ENCODE measurements around the gene RNF4. TPM values are rescaled to one million over a fixed set of nuclear protein-coding genes. Genes with fewer than 3 reads are reported as not detected.

The RNF4 gene
- total and polyA plus RNA-seq, 2 experiments from 2014 or later: 63.1 to 66.5 TPM

DNA sequence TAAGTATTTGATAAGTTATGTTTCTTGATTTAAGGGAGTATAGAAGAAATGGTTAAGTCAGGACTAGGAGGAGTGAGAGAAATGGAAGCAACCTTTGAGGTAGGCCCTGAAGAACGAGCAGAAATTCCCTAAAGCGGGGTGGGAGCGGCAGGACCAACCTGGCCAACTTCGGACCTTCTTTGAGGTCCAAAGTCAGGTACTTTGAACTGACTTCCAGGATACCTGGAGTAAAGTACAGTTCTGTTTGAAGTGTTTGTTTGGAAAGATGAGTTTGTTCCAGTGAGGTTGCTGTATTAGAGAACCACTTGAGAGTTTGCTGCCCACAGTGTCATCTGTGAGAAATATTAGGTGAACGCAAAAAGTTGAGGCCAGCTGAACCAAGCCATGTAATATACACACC is 11.7 kb downstream of the RNF4 start:
- no peak overlapping the region for H2AFZ ChIP-seq
- TF ChIP-seq EZH2phosphoT487 (IDR thresholded peaks at IDR 0.05; ENCODE audit: insufficient read depth, low read depth): no peak
- no peak for TF ChIP-seq EZH2 (IDR thresholded peaks at IDR 0.05; ENCODE audit: insufficient read depth, poor library complexity, severe bottlenecking)
- no peaks in the 10 kb centered on the region for H3K9me3 ChIP-seq (ENCODE audit: low read depth)
- H3F3A ChIP-seq (ENCODE audit: insufficient read depth): peaks cover 17% of the 10 kb centered on the region; the same call in 1 of the 2 replicates
- H3K9me2 ChIP-seq (ENCODE audit: insufficient read depth): no peaks in the 10 kb centered on the region
- no peak overlapping the region for H3K4me3 ChIP-seq
- 83 to 84% methylated on average over 5 of the region's 5 CpGs for WGBS, 2 experiments (ENCODE audit: low coverage in 1 of 2, low lambda C conversion rate in 2 of 2, missing lambda C conversion rate in 2 of 2)
- no peaks in the 10 kb centered on the region for H3K27me3 ChIP-seq (replicated peaks; ENCODE audit: insufficient read depth)
- no peaks in the 10 kb centered on the region for H3K36me3 ChIP-seq (ENCODE audit: low read depth)
- H4K20me1 ChIP-seq (ENCODE audit: insufficient read depth): peaks cover 58% of the 10 kb centered on the region
- in situ Hi-C loops (cut with MboI): no loop called here
- H3K4me1 ChIP-seq (ENCODE audit: insufficient read depth): peaks cover 41% of the 10 kb centered on the region
- H3K9ac ChIP-seq: no peak overlapping the region
- H3K4me2 ChIP-seq (ENCODE audit: unreplicated experiment): no peak overlapping the region
- DNase-seq: no peak
- H3K27ac ChIP-seq: no peak overlapping the region
- H3K79me2 ChIP-seq (ENCODE audit: insufficient read depth): peaks cover 100% of the 10 kb centered on the region

DNA sequence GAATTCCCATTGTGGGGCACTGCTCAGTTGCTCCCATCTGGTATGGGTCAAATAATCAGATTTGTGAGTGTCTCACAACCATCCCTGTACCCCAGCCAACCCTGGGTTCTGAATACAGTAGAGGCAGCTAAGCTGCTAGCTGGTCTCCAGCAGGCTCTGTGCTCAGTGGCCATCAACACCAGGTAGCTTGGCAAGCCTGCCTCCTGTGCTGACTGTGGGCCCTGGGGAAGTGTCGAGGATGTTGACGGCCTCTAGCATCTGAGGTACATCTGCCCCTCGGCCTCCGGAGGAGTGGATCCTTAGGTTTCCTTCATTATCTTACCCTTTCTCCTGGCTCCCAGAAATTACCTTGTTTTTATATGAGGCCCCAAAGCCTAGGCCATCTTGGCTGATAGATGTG is 13.3 kb downstream of the RNF4 start:
- TF ChIP-seq EZH2 (IDR thresholded peaks at IDR 0.05; ENCODE audit: insufficient read depth, poor library complexity, severe bottlenecking): no peak
- no peak for TF ChIP-seq EZH2phosphoT487 (IDR thresholded peaks at IDR 0.05; ENCODE audit: insufficient read depth, low read depth)
- peaks cover 23% of the 10 kb centered on the region; the same call in 1 of the 2 replicates for H3F3A ChIP-seq (ENCODE audit: insufficient read depth)
- peaks cover 100% of the 10 kb centered on the region for H3K79me2 ChIP-seq (ENCODE audit: insufficient read depth)
- no peak overlapping the region for H3K4me3 ChIP-seq
- DNase-seq: no peak
- H3K9me2 ChIP-seq (ENCODE audit: insufficient read depth): no peaks in the 10 kb centered on the region
- H3K4me1 ChIP-seq (ENCODE audit: insufficient read depth): peaks cover 41% of the 10 kb centered on the region
- no peaks in the 10 kb centered on the region for H3K9me3 ChIP-seq (ENCODE audit: low read depth)
- WGBS, 2 experiments (ENCODE audit: low coverage in 1 of 2, low lambda C conversion rate in 2 of 2, missing lambda C conversion rate in 2 of 2): 83 to 88% methylated on average over 4 of the region's 4 CpGs
- no peak overlapping the region for H2AFZ ChIP-seq
- 0 out of 2 replicates have a peak overlapping the region, but pooled peaks have one; percentile 16 for H3K9ac ChIP-seq
- H3K27me3 ChIP-seq (replicated peaks; ENCODE audit: insufficient read depth): no peaks in the 10 kb centered on the region
- H4K20me1 ChIP-seq (ENCODE audit: insufficient read depth): peaks cover 53% of the 10 kb centered on the region
- no peaks in the 10 kb centered on the region for H3K36me3 ChIP-seq (ENCODE audit: low read depth)
- H3K27ac ChIP-seq: no peak overlapping the region
- in situ Hi-C loops (cut with MboI): no loop called here
- H3K4me2 ChIP-seq (ENCODE audit: unreplicated experiment): no peak overlapping the region

DNA sequence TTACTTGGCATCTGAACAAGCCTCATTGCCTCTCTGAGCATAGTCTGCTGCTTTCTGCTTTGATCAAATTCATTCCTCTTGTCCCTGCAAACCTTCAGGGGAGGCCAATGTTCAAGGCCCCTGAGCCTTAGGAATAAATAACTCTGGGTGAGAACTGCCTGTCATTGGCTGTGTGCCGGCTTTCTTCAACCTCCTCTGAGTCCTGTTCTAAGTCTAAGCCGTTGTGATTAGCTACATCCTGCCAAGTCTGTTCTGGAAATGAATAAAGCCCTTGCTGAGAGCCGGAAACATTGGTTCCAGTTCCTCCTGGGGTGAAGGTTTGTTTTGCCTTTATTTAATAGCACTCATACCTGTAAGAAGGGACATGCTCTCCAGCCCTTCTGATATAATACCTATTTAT is 13.8 kb downstream of the RNF4 start:
- no peak for TF ChIP-seq EZH2 (IDR thresholded peaks at IDR 0.05; ENCODE audit: insufficient read depth, poor library complexity, severe bottlenecking)
- TF ChIP-seq EZH2phosphoT487 (IDR thresholded peaks at IDR 0.05; ENCODE audit: insufficient read depth, low read depth): no peak
- no peaks in the 10 kb centered on the region for H3K27me3 ChIP-seq (replicated peaks; ENCODE audit: insufficient read depth)
- H2AFZ ChIP-seq: no peak overlapping the region
- H3K4me3 ChIP-seq: no peak overlapping the region
- no peak overlapping the region for H3K4me2 ChIP-seq (ENCODE audit: unreplicated experiment)
- no peaks in the 10 kb centered on the region for H3K36me3 ChIP-seq (ENCODE audit: low read depth)
- peak overlapping the region; percentile 32; the same call in 1 of the 2 replicates for H3K27ac ChIP-seq
- H3K9ac ChIP-seq: 0 out of 2 replicates have a peak overlapping the region, but pooled peaks have one; percentile 16
- no peaks in the 10 kb centered on the region for H3K9me2 ChIP-seq (ENCODE audit: insufficient read depth)
- no peaks in the 10 kb centered on the region for H3K9me3 ChIP-seq (ENCODE audit: low read depth)
- peaks cover 23% of the 10 kb centered on the region; the same call in 1 of the 2 replicates for H3F3A ChIP-seq (ENCODE audit: insufficient read depth)
- peaks cover 51% of the 10 kb centered on the region for H4K20me1 ChIP-seq (ENCODE audit: insufficient read depth)
- peaks cover 100% of the 10 kb centered on the region for H3K79me2 ChIP-seq (ENCODE audit: insufficient read depth)
- peaks cover 39% of the 10 kb centered on the region for H3K4me1 ChIP-seq (ENCODE audit: insufficient read depth)
- WGBS, 2 experiments (ENCODE audit: low coverage in 1 of 2, low lambda C conversion rate in 2 of 2, missing lambda C conversion rate in 2 of 2): 7 to 8% methylated on average over 3 of the region's 3 CpGs
- DNase-seq: peak; percentile 61
- in situ Hi-C loops (cut with MboI): no loop called here

DNA sequence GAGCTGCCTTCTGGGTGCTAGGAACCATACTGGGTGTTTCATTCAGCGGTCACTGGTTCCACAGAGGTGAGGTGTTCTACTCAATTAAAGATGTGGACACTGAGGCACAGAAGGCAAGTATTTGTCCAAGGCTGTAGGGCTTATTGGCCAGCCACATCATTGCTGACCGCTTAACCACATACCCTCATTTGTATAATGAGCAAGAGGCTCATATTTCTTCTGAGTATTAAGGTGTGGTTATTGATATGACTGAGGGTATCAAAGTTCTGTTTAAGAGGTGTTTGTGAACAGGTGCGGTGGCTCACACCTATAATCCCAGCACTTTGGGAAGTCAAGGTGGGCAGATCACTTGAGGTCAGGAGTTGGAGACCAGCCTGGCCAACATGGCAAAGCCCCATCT is 14.3 kb downstream of the RNF4 start:
- peaks cover 23% of the 10 kb centered on the region; the same call in 1 of the 2 replicates for H3F3A ChIP-seq (ENCODE audit: insufficient read depth)
- WGBS, 2 experiments (ENCODE audit: low coverage in 1 of 2, low lambda C conversion rate in 2 of 2, missing lambda C conversion rate in 2 of 2): 96 to 99% methylated on average over 3 of the region's 3 CpGs
- H3K9ac ChIP-seq: no peak overlapping the region
- H3K9me2 ChIP-seq (ENCODE audit: insufficient read depth): no peaks in the 10 kb centered on the region
- TF ChIP-seq EZH2 (IDR thresholded peaks at IDR 0.05; ENCODE audit: insufficient read depth, poor library complexity, severe bottlenecking) (no peak), EZH2phosphoT487 (IDR thresholded peaks at IDR 0.05; ENCODE audit: insufficient read depth, low read depth) (no peak)
- H4K20me1 ChIP-seq (ENCODE audit: insufficient read depth): peaks cover 49% of the 10 kb centered on the region
- in situ Hi-C loops (cut with MboI): no loop called here
- peaks cover 34% of the 10 kb centered on the region for H3K4me1 ChIP-seq (ENCODE audit: insufficient read depth)
- H3K27me3 ChIP-seq (replicated peaks; ENCODE audit: insufficient read depth): no peaks in the 10 kb centered on the region
- H3K4me2 ChIP-seq (ENCODE audit: unreplicated experiment): no peak overlapping the region
- no peaks in the 10 kb centered on the region for H3K36me3 ChIP-seq (ENCODE audit: low read depth)
- H2AFZ ChIP-seq: no peak overlapping the region
- H3K27ac ChIP-seq: 0 out of 2 replicates have a peak overlapping the region, but pooled peaks have one; percentile 32
- DNase-seq: no peak
- peaks cover 100% of the 10 kb centered on the region for H3K79me2 ChIP-seq (ENCODE audit: insufficient read depth)
- H3K4me3 ChIP-seq: no peak overlapping the region
- H3K9me3 ChIP-seq (ENCODE audit: low read depth): no peaks in the 10 kb centered on the region

Data from GM23248 (cell line).